Peyer's patch (tissue), 4 donors: Measurements from ENCODE around the gene TRAF3.

ENCODE experiments used
- CTCF ChIP-seq, 6 experiments: fragments of 450-650 bp in 4 of 6; fragments of 200-600 bp in 2 of 6; sonication (generic) in 1 of 6; IDR thresholded peaks; one replicate each; pipeline ENCODE4 v1.5.1; 2017 to 2019; ENCODE audit warnings: antibody characterized with exemption in 6 of 6, mild to moderate bottlenecking in 3 of 6, moderate library complexity in 1 of 6
- POLR2A ChIP-seq, 2 donors: fragments of 450-650 bp; IDR thresholded peaks; one replicate each; pipeline ENCODE4 v1.5.1; 2017; ENCODE audit warnings: antibody characterized with exemption in 2 of 2, mild to moderate bottlenecking in 2 of 2, moderate library complexity in 2 of 2

DNA sequence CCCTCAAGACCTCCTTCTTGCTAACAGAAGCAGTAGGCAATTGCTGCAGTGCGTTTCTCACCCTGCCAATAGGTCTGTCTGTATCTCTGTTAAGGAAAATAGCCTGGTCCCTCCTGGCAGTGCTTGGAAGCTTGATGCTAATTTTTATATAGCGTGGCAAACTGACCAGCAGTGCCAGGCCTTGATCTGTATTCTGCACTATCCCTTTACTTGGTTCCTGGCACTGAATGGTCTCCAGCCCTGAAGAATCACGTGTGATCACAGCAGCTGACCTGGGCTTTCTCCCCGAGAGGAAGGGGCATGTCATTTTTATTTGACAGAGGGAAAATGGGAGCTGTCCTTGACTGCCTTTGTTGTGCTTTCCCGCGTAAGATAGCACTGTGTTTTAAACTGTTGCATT is 48.7 kb upstream of the TRAF3 start:
- TF ChIP-seq CTCF (IDR thresholded peaks at IDR 0.05), result no peak
- TF ChIP-seq POLR2A (IDR thresholded peaks at IDR 0.05), result no peak
